GM12878 (cell line): Measurements from ENCODE around the gene MAP4. TPM values are rescaled to one million over a fixed set of nuclear protein-coding genes. Genes with fewer than 3 reads are reported as not detected.

Experiments used
- E2F4 ChIP-seq: IDR thresholded peaks from 2 replicates; pipeline ENCODE4 v1.6.1; 2012; ENCODE audit warnings: low read depth, low read length, improper control_type of control experiment
- E4F1 ChIP-seq: fragments of 450-650 bp; IDR thresholded peaks from 2 replicates; pipeline ENCODE4 v1.6.1; 2018; ENCODE audit warnings: borderline replicate concordance, mild to moderate bottlenecking; ENCODE audit not compliant: partially characterized antibody
- EGR1 ChIP-seq, 2 experiments: IDR thresholded peaks; 1 replicate in 1 of 2; 2 replicates in 1 of 2; pipeline ENCODE4 v1.6.1; 2011 to 2012; ENCODE audit warnings: low read depth in 2 of 2, low read length in 2 of 2, borderline replicate concordance in 1 of 2, mild to moderate bottlenecking in 1 of 2, moderate library complexity in 1 of 2
- HSF1 ChIP-seq: fragments of 150-350 bp; IDR thresholded peaks from 2 replicates; pipeline ENCODE4 v1.6.1; 2014; ENCODE audit warnings: mild to moderate bottlenecking, low read depth, low read length
- IRF4 ChIP-seq: IDR thresholded peaks from 2 replicates; pipeline ENCODE4 v1.6.1; 2011; ENCODE audit warnings: low read depth, low read length
- IRF5 ChIP-seq: fragments of 450-650 bp; IDR thresholded peaks from 2 replicates; pipeline ENCODE4 v1.6.1; 2017; ENCODE audit warnings: borderline replicate concordance
- KAT2A ChIP-seq: conservative IDR thresholded peaks from 2 replicates; pipeline ENCODE4 v1.6.1; 2011; ENCODE audit warnings: low read depth, low read length; ENCODE audit not compliant: control insufficient read depth
- RFX5 ChIP-seq: IDR thresholded peaks from 2 replicates; pipeline ENCODE4 v1.6.1; 2011; ENCODE audit warnings: low read depth, low read length, improper control_type of control experiment
- ZZZ3 ChIP-seq: IDR thresholded peaks from 2 replicates; pipeline ENCODE4 v1.6.1; 2011; ENCODE audit warnings: low read depth; ENCODE audit not compliant: control insufficient read depth, insufficient read length
- polyA plus RNA-seq, 11 experiments: library from polyadenylated mRNA; depleted of rRNA in 4 of 11; unstranded in 6 of 11; stranded (reverse) in 5 of 11; fragments of >200 nt; fragmentation: Nextera tagmentation in 4 of 11; fragmentation: Illumina TruSeq in 1 of 11; extraction: Ambion mirVana in 4 of 11; extraction: Trizol in 1 of 11; gene quantifications; 1 replicate in 1 of 11; 2 replicates in 10 of 11; pipeline versions ENCODE4 v1.2.1 to v1.2.3, GENCODE V29; 2011 to 2016; ENCODE audit warnings: inconsistent platforms in 2 of 11, missing spikeins in 2 of 11, low read depth in 1 of 11
- total RNA-seq, 4 experiments: library from RNA; depleted of rRNA in 3 of 4; stranded (reverse); fragments of >200 nt in 3 of 4; fragmentation: Illumina TruSeq in 1 of 4; extraction: Trizol in 1 of 4; gene quantifications; 2 replicates each; pipeline versions ENCODE4 v1.2.1 to v1.2.3, GENCODE V29; 2013 to 2021

Gene MAP4
- total and polyA plus RNA-seq, 10 of the 15 experiments (the other 5 are each of a cell fraction or from before 2014, with no cell fraction given), result 22.2 to 145 (median 47.2) TPM

GRCh38 chr3:47841786-47842349 is 174.3 kb downstream of the MAP4 start (continued):
- no peak for TF ChIP-seq E4F1
- no peak for TF ChIP-seq EGR1 (IDR thresholded peaks at IDR 0.05; ENCODE audit: borderline replicate concordance in 1 of 2, low read depth in 2 of 2, low read length in 2 of 2)
- no peak for TF ChIP-seq E2F4
- no peak for TF ChIP-seq RFX5
- no peak for TF ChIP-seq KAT2A
- no peak for TF ChIP-seq IRF4
- TF ChIP-seq IRF5, result no peak
- no peak for TF ChIP-seq HSF1
- no peak for TF ChIP-seq ZZZ3
